GM12878 (cell line): ENCODE results near the gene NELL1. TPM values are rescaled to one million over a fixed set of nuclear protein-coding genes. Genes with fewer than 3 reads are reported as not detected.
"Not testable (repeated sequence)": the region's sequence is repeated elsewhere in the genome, so short reads cannot be mapped to it uniquely, and the experiment has no call there.

Experiments
- ATAC-seq: fragments of 200-7000 bp; cut with Tn5 transposase; 3 replicates; pipeline ENCODE4 v1.9.1; 2020; ENCODE audit warnings: mild to moderate bottlenecking, moderate library complexity
- BruUV-seq: library from RNA; stranded (reverse); fragments of 400-500 nt; replicated peaks from 2 replicates; lab custom pipeline; 2021; lab: Mats Ljungman, UMichigan
- CTCF ChIA-PET: fragments of 300-600 bp; sonication (Branson Sonifier 250); formaldehyde crosslinking; extraction: SDS; loops from one replicate; lab custom pipeline; 2021; ENCODE audit warnings: inconsistent platforms; lab: Yijun Ruan, JAX
- POLR2A ChIA-PET: fragments of 350-600 bp; formaldehyde crosslinking; extraction: SDS; loops from one replicate; lab custom pipeline; 2021; ENCODE audit warnings: inconsistent platforms; lab: Charles Lee
- RAD21 ChIA-PET: fragments of 300-600 bp; sonication (Branson Sonifier 250); formaldehyde crosslinking; loops from one replicate; lab custom pipeline; 2023; ENCODE audit warnings: antibody characterized with exemption; ENCODE audit not compliant: unreplicated experiment; lab: Charles Lee
- SMC1A ChIA-PET: fragments of 300-600 bp; sonication (Branson Sonifier 250); formaldehyde crosslinking; loops from one replicate; lab custom pipeline; 2023; ENCODE audit not compliant: unreplicated experiment, uncharacterized antibody; lab: Charles Lee
- DNase-seq: peaks from one replicate; pipeline ENCODE4 v3.0.0-alpha.2; 2011; ENCODE audit warnings: low read depth, low spot score
- FAIRE-seq: peaks from 3 replicates; lab custom pipeline; 2011; peaks lifted over from hg19 to GRCh38; lab: Jason Lieb, UNC
- H2AFZ ChIP-seq: 2 replicates; pipeline ENCODE4 v1.6.0; 2011; ENCODE audit warnings: low read depth, low read length, control low read depth; ENCODE audit not compliant: control insufficient read depth
- H3K27ac ChIP-seq: 2 replicates; pipeline ENCODE4 v1.5.1; 2011; ENCODE audit warnings: control low read depth; ENCODE audit not compliant: control insufficient read depth, insufficient read depth
- H3K27me3 ChIP-seq, 2 experiments: replicated peaks in 1 of 2; 2 replicates each; pipeline versions ENCODE4 v1.6.0 to v1.6.1; 2011; ENCODE audit warnings: low read length in 1 of 2; ENCODE audit not compliant: control insufficient read depth in 2 of 2, insufficient read depth in 2 of 2
- H3K36me3 ChIP-seq, 2 experiments: 2 replicates each; pipeline ENCODE4 v1.5.1; 2011; ENCODE audit warnings: low read length in 1 of 2; ENCODE audit not compliant: control insufficient read depth in 2 of 2, insufficient read depth in 2 of 2
- H3K4me1 ChIP-seq: 2 replicates; pipeline ENCODE4 v1.6.1; 2011; ENCODE audit warnings: mild to moderate bottlenecking, low read length, moderate library complexity, mixed read lengths; ENCODE audit not compliant: control insufficient read depth, insufficient read depth
- H3K4me2 ChIP-seq: 2 replicates; pipeline ENCODE4 v1.6.0; 2011; ENCODE audit warnings: control low read depth; ENCODE audit not compliant: control insufficient read depth, insufficient read depth
- H3K4me3 ChIP-seq: fragments of 200-600 bp; sonication (generic); 2 replicates; pipeline ENCODE4 v1.5.1; 2016
- H3K79me2 ChIP-seq: 2 replicates; pipeline ENCODE4 v1.6.0; 2011; ENCODE audit warnings: low read length; ENCODE audit not compliant: control insufficient read depth, insufficient read depth
- H3K9ac ChIP-seq: 2 replicates; pipeline ENCODE4 v1.8.0; 2011; ENCODE audit warnings: low read length, control low read depth, mixed read lengths; ENCODE audit not compliant: control insufficient read depth, insufficient read depth
- H3K9me3 ChIP-seq: replicated peaks from 3 replicates; pipeline ENCODE4 v1.5.1; 2011; ENCODE audit warnings: mild to moderate bottlenecking, low read length; ENCODE audit not compliant: control insufficient read depth, insufficient read depth
- H4K20me1 ChIP-seq: 2 replicates; pipeline ENCODE4 v1.6.0; 2011; ENCODE audit not compliant: control insufficient read depth, insufficient read depth
- CBX3 ChIP-seq: fragments of 200-600 bp; sonication (generic); IDR thresholded peaks from 2 replicates; pipeline ENCODE4 v1.6.1; 2016; ENCODE audit warnings: low read depth, borderline replicate concordance
- NFYA ChIP-seq: IDR thresholded peaks from 2 replicates; pipeline ENCODE4 v1.6.1; 2011; ENCODE audit warnings: low read depth, mild to moderate bottlenecking, low read length, improper control_type of control experiment, borderline replicate concordance
- PAX8 ChIP-seq: fragments of 450-650 bp; IDR thresholded peaks from 2 replicates; pipeline ENCODE4 v1.6.1; 2017; ENCODE audit warnings: mild to moderate bottlenecking, moderate library complexity
- STAT1 ChIP-seq: fragments of 450-650 bp; conservative IDR thresholded peaks from 2 replicates; pipeline ENCODE4 v1.6.1; 2014; ENCODE audit warnings: antibody characterized with exemption, mild to moderate bottlenecking
- ZBTB40 ChIP-seq: fragments of 450-650 bp; IDR thresholded peaks from 2 replicates; pipeline ENCODE4 v1.6.1; 2016; ENCODE audit warnings: mild to moderate bottlenecking, moderate library complexity, borderline replicate concordance
- WGBS: methylation state at CpG from one replicate; pipeline ENCODE4 v1.1.6; 2016; ENCODE audit warnings: low lambda C conversion rate; ENCODE audit not compliant: insufficient replicate concordance, insufficient coverage; ENCODE audit errors: missing lambda C conversion rate; 5-methylcytosine and 5-hydroxymethylcytosine counted together
- in situ Hi-C: fragments of 300-500 bp; cut with MboI; formaldehyde crosslinking; loops from 9 replicates; pipeline ENCODE4 v1.14.3; 2018; ENCODE audit warnings: mixed read lengths
- intact Hi-C: fragments of 100-400 bp; cut with micrococcal nuclease; formaldehyde crosslinking; loops from one replicate; pipeline ENCODE4 v1.14.2; 2022; ENCODE audit not compliant: unreplicated experiment
- polyA plus RNA-seq, 11 experiments: library from polyadenylated mRNA; depleted of rRNA in 4 of 11; unstranded in 6 of 11; stranded (reverse) in 5 of 11; fragments of >200 nt; fragmentation: Nextera tagmentation in 4 of 11; fragmentation: Illumina TruSeq in 1 of 11; extraction: Ambion mirVana in 4 of 11; extraction: Trizol in 1 of 11; gene quantifications; 1 replicate in 1 of 11; 2 replicates in 10 of 11; pipeline versions ENCODE4 v1.2.1 to v1.2.3, GENCODE V29; 2011 to 2016; ENCODE audit warnings: inconsistent platforms in 2 of 11, missing spikeins in 2 of 11, low read depth in 1 of 11
- total RNA-seq, 4 experiments: library from RNA; depleted of rRNA in 3 of 4; stranded (reverse); fragments of >200 nt in 3 of 4; fragmentation: Illumina TruSeq in 1 of 4; extraction: Trizol in 1 of 4; gene quantifications; 2 replicates each; pipeline versions ENCODE4 v1.2.1 to v1.2.3, GENCODE V29; 2013 to 2021

The NELL1 gene
- total and polyA plus RNA-seq, 10 of the 15 experiments (the other 5 are each of a cell fraction or from before 2014, with no cell fraction given), result 0.02 to 0.12 TPM; not detected in 8

DNA sequence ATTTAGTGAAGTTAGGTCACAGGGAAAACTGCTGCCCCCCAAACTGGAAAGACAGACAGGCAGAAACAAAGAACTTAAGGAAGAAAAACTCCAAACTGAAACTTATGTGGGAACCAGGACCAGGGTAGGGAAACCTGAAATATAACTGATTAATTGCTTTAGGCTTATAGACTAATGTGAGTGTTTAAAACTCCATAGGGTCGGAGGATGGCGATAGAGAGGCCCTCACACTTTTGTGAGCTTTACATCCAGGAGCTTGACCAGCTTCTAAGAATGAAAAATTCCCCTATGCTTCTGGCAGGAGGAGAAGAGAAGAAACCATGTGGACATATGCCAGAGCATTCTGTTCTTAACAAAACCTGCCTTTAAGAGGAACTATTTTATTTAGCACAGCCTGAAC lies 598.6 kb downstream of the NELL1 start (continued):
- TF ChIP-seq ZBTB40 (no peak), CBX3 (no peak), NFYA (no peak), STAT1 (no peak), PAX8 (no peak)

- H3K4me3 ChIP-seq, H3K9me3 ChIP-seq, H3K9ac ChIP-seq, SMC1A ChIA-PET, H4K20me1 ChIP-seq, intact Hi-C loops, H3K4me2 ChIP-seq, H3K36me3 ChIP-seq, H2AFZ ChIP-seq, FAIRE-seq, BruUV-seq, H3K27me3 ChIP-seq, H3K27ac ChIP-seq, H3K79me2 ChIP-seq, ATAC-seq, H3K4me1 ChIP-seq, in situ Hi-C loops, RAD21 ChIA-PET, DNase-seq, CTCF ChIA-PET, POLR2A ChIA-PET: not testable (repeated sequence)
- WGBS, result 14% methylated on average over 6 of the region's 6 CpGs
Observed at GRCh38 chr11:21272139-21272538, 602.8 kb downstream of the NELL1 start.
